RWPE1 (cell line): Measurements from ENCODE around the gene LYZL2.
A peak's percentile ranks its signal among the peaks of the same experiment; 100 is the strongest.
"Not testable (repeated sequence)": the region's sequence is repeated elsewhere in the genome, so short reads cannot be mapped to it uniquely, and the experiment has no call there.

Experiments used
- CTCF ChIA-PET: fragments of 350-600 bp; sonication (Branson Sonifier 250); formaldehyde crosslinking; extraction: SDS; loops from one replicate; lab custom pipeline; 2021; lab: Yijun Ruan, JAX
- POLR2A ChIA-PET: fragments of 400-600 bp; formaldehyde crosslinking; extraction: SDS; loops from one replicate; lab custom pipeline; 2020; ENCODE audit warnings: antibody characterized with exemption; ENCODE audit not compliant: low non-redundant PET; lab: Yijun Ruan, JAX
- DNase-seq: peaks from one replicate; pipeline ENCODE4 v3.0.0; 2012; ENCODE audit warnings: low spot score
- H3K27ac ChIP-seq: fragments of 450-650 bp; 2 replicates; pipeline ENCODE4 v1.5.1; 2017
- CTCF ChIP-seq: fragments of 450-650 bp; conservative IDR thresholded peaks from 2 replicates; pipeline ENCODE4 v1.5.1; 2017; ENCODE audit warnings: low read depth, mild to moderate bottlenecking

Gene LYZL2

GRCh38 chr10:30629653-30630052 is at the start of gene LYZL2:
LYZL2 (minus strand) TSS chr10:30629753; CDS start chr10:30626915, 2,838 bp downstream.
- no peak for TF ChIP-seq CTCF
- ChIA-PET CTCF (interaction anchor here (0.6 kb wide), 1 partner anchor 1328 kb away, joined by 3 read pairs; no protein-coding TSS in a partner anchor), POLR2A (no interaction called here)

GRCh38 chr10:30677616-30678015 is 48.1 kb upstream of the LYZL2 start:
- DNase-seq, POLR2A ChIA-PET, CTCF ChIA-PET, H3K27ac ChIP-seq: not testable (repeated sequence)

More at GRCh38 chr10:30629653-30630052, at the start of gene LYZL2:
- no peak within 1 kb of the TSS for H3K27ac ChIP-seq
- DNase-seq: no peak

- DNase-seq, POLR2A ChIA-PET, CTCF ChIA-PET, H3K27ac ChIP-seq: not testable (repeated sequence)
These were observed 47.6 kb upstream of the LYZL2 start for GRCh38 chr10:30677146-30677545.

- no peak overlapping the region for H3K27ac ChIP-seq
- POLR2A ChIA-PET: no interaction called here
- DNase-seq: no peak
- no peak for TF ChIP-seq CTCF
- CTCF ChIA-PET: no interaction called here
These were observed 46.5 kb upstream of the LYZL2 start for GRCh38 chr10:30675791-30676718.

- no peak for TF ChIP-seq CTCF
- no peak overlapping the region for H3K27ac ChIP-seq
- POLR2A ChIA-PET: no interaction called here
- no peak for DNase-seq
- CTCF ChIA-PET: interaction anchor here (0.8 kb wide), 1 partner anchor 37 kb away, joined by 4 read pairs; no protein-coding TSS in a partner anchor
These were observed 45.2 kb upstream of the LYZL2 start for GRCh38 chr10:30674796-30675195.

- CTCF ChIA-PET, H3K27ac ChIP-seq, POLR2A ChIA-PET, DNase-seq: not testable (repeated sequence)
These were observed 43.7 kb upstream of the LYZL2 start for GRCh38 chr10:30673262-30673661.

GRCh38 chr10:30672338-30672737 is 42.8 kb upstream of the LYZL2 start:
- DNase-seq, POLR2A ChIA-PET, H3K27ac ChIP-seq: not testable (repeated sequence)
- CTCF ChIA-PET: interaction anchor here (0.5 kb wide), 1 partner anchor 283 kb away, joined by 5 read pairs; no protein-coding TSS in a partner anchor

GRCh38 chr10:30671026-30671616 is 41.6 kb upstream of the LYZL2 start:
- peak; percentile 40 for DNase-seq
- no peak overlapping the region for H3K27ac ChIP-seq
- ChIA-PET POLR2A (no interaction called here), CTCF (interaction anchor here (0.6 to 1.4 kb wide), 12 partner anchors 11 to 1550 kb away, joined by 3 to 6 read pairs (median 4); no protein-coding TSS in a partner anchor)
- TF ChIP-seq CTCF: peak; percentile 80

- CTCF ChIA-PET, DNase-seq, POLR2A ChIA-PET, H3K27ac ChIP-seq: not testable (repeated sequence)
These were observed 38.4 kb upstream of the LYZL2 start for GRCh38 chr10:30667982-30668381.

GRCh38 chr10:30663403-30663802 is 33.9 kb upstream of the LYZL2 start:
- DNase-seq, H3K27ac ChIP-seq, POLR2A ChIA-PET, CTCF ChIA-PET: not testable (repeated sequence)
